LoVo (cell line): Measurements from ENCODE around the gene SIRT7.
A peak's percentile ranks its signal among the peaks of the same experiment; 100 is the strongest.
"Not testable (repeated sequence)": the region's sequence is repeated elsewhere in the genome, so short reads cannot be mapped to it uniquely, and the experiment has no call there.

Source experiments
- DNase-seq: peaks from one replicate; pipeline ENCODE4 v3.0.0-alpha.2; 2016; ENCODE audit warnings: low spot score

The SIRT7 gene

DNA sequence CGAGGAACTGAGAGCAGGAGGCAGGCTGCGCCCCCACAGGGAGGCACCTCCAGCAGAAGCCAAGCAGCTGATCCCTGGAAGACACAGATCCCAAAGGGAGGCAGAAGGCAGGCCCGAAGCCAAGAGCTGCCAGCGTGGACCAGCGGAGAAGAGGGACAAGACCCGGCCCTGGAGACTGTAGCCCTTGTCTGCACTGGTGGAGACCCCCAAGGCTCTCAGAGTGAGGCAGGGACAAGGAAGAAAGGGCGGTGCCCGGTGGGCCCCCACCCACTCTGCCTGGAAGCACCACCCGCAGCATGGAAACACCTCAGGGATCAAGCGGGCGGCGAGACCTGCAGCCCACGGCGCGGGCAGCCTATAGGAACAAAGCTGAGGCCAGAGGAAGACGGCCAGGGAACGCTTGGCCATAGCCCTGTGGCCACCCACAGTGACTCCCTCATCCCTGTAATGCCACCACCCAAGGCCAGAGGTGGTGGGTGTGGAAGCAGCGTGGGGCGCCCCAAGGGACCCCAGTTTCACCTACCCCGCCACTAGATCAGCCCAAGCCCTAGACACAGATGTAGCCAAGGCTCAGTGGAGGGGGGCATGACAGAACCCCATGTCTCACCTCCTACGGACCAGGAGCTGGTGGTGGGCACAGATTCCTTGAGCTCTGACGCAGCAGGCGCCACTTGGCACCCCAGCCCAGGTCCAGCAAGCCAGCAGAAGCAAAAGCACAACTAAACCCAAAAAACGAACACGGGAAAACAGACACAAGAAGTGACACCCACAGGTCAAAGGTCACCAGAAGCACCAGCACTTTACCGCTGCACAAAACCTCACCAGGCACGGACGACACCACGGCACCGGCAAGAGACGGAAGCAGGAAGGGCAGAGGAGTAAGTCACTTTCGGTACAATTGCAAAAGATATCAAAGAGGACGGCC lies 2.9 kb upstream of the SIRT7 start:
- DNase-seq, result no peak

DNA sequence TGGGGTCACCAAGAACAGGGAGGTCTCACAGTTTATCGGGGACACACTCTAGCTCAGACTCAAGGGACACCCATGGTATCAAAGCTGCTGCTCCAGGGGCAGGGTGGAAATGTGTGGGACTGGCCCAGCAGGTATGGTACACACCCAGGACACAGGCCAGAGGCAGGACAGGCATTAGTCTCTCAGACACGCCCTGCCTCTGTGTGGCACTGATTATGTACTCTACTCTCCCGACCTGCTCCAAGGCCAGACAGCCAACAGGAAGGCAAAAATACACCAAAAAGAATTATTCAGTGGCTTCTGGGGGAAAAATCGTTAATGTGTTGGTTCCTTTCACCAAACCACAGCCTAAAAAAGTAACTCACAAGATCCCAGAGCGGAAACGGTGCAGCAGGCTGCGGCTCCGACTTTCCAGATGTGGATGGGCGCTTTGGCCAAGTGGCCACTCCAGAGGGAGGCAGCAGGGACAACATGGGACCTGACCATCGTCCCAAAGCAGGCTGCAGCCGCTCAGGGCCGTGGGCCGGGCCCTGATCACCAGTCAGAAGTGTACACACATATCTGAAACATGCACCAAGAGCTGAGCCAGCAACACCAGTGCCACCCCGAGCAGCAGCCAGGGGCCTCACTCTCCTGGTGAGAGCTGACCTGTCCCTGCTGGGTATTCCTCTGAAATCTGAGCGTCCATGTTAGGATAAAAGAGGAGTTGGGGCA lies 1.0 kb upstream of the SIRT7 start:
- DNase-seq, result no peak

DNA sequence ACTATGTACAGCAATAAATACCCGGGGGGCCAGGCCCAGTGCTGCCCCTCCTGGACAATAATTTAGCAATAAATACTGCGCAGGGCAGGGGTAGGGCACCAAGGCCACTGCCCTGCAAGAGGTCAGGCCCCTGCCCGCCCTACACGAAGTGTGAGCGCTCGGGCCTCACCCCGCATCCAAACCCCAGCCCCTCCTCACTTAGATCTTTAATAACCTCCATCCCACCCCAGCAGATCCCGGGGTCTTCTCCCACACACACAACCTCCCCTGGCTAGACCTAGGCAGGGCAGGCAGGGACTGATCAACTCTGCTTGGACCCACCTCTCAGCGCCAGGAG lies 325 bp upstream of the SIRT7 start:
- DNase-seq, result not testable (repeated sequence)

DNA sequence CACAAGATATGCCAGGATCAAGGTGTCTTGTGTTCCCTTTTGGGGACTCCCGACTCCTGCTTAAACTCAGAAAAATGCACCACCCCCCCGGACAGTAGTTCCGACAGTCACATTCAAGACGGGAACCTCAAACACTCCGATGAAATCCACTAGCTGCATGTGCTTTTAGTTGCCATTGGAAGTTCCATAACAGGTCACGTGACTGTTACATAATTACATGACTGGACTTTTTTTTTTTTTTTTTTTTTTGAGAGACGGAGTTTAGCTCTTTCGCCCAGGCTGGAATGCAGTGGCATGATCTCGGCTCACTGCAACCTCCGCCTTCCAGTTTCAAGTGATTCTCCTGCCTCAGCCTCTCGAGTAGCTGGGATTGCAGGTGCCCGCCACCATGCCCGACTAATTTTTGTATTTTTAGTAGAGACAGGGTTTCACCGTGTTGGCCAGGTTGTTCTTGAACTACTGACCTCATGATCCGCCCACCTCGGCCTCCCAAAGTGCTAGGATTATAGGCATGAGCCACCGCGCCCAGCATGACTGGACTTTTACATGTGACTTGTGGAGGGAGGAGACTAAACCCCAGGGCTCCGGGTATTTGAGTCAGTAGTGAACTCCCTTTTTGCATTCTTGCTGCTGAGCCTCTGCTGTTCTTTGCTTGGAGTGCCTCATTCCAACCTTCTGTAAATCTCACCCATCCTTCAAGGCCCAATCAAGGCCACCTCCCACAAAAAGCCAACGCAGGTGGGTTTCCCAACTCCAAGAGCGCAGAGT lies 1.6 kb downstream of the SIRT7 start:
- DNase-seq, result peak; percentile 69

DNA sequence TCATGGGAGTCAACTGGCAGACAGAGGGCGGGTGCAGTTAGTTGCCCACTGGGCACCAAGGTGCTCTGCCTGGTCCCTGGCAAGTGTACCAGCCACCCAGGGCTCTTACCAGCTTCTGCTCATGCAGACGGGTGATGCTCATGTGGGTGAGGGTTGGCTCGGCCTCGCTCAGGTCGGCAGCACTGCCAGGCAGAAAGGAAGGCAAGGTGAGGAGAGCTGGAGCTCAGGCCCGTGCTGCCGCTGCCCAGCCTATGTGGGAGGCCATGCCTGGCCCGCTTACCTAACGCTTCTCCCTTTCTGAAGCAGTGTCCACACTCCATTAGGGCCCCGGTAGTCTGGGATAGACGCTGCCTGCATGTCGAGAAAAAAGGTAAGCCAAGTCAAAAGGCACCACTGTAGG lies 2.6 kb downstream of the SIRT7 start:
- DNase-seq, result no peak

DNA sequence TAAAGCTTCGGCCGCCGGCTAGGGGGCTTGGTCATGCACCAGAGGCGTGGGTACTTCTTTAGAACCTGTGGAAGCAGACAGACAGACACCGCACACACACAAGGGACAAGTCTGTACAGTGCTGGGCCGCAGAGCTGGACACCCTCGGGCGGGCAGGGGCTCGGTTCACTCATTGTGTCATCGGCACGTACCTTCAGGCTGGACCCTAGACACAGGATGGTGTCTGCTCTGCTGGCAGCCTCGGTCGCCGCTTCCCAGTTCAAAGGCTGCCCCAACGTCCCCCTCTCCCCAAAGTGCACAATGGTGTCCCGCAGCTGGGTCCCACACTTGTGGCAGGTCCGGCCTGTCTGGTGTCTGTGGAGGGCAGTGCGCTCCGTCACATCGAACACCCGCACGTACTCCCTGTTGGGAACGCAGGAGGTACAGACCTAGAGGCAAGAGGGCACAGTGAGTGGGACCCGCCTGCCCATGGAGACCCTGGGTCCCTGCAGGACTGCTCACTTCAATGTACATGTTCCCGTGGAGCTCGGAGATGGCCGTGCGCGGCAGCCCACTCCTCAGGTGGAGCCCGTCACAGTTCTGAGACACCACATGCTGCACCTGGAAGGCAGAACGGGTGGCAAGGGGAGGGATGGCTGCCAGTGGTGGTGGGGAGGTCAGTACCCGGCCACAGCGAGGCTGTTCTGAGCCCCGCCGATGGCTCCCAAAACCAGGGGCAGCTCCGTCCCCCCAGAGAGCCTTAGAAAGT lies 3.7 kb downstream of the SIRT7 start:
- no peak for DNase-seq

DNA sequence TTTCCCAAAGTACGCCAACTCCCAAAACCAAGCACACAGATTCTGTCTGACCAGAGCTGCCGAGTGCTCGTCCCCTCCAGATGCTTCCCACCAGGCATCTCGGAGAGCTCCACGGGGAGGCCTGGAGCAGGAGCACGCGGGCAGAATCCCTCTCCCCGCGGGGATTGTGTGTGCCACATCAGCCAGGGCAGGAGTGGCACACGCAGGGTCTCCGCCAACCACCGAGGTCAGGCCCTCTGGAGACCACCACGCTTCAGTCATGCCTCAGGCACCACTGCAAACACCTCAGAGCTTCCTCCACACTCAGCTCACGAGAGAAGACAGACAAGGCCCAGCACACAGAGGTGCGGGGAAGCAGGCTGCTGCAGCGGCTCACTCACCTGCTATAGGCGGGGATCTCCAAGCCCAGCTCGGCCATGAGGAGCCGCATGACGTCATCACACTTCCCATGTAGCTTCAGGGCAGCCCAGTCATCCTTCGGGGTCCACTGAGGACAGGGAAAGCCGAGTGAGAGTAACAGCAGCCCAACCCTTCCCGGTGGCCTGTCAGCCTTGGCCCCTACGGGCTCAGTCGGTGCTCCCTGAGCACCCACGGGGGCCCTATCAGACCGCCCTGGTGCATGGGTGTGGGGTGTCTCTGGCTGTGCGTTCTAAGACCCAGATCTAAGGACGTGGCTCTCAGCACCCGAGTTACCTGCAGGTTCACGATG lies 4.4 kb downstream of the SIRT7 start:
- DNase-seq, result no peak

DNA sequence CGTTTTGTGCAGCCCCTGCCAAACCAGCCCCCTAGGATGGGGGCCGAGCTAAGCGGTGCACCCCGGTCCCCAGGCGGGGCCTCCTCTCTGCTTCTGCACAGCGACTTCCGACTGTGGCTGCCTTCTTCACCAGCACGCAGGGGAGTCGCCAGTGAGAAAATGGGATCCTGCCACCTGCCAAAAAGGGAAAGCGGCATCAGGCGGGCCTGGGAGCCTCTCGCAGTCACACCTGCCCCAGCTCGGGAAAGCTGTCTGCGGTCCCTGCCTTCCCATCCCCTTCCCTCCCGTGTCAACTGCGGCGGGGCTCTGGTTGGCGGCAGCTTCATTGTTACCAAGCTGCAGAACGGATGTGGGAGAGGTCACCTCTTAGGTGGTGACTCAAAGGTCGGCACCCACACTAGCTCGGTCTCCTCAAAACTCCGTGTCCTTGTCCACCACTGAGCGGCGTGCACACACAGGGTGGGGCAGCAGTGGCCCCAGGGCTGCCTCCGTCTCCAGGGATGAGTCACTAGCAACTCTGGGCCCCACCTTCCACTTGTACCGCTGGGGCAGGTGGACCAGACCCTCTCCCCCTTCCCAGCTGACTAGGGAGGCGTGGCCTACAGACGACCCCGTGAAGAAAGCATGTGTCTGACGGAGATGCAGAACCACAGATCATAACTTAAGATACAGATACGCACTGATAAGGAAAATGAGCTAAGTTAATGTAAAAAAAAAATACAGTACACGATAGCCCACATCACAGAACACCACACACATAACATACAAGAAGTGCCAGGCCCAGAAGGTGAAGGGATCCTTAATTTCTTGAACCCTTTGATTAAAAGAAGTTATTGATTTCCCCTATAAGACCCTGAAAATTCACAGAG lies 5.3 kb downstream of the SIRT7 start:
- no peak for DNase-seq

DNA sequence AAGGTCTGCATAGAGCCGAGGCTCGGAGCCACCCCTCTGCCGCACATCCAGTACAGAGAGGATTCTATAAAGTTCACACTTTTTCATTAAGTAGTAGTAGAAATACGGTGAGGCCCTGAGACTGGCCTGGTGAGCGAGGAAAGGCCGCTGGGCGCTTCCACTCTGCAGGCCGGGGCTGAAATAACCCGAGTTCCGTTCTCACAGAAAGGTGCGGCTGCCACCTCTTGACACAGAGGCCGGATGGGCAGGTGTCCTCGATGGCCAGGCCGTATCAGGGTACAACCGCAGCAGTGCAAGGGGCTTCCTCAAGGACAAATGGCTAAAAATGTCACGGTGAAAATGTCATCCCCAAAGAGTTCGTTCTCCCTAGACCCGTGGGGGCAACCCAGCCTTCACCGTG lies 6.0 kb downstream of the SIRT7 start:
- no peak for DNase-seq

DNA sequence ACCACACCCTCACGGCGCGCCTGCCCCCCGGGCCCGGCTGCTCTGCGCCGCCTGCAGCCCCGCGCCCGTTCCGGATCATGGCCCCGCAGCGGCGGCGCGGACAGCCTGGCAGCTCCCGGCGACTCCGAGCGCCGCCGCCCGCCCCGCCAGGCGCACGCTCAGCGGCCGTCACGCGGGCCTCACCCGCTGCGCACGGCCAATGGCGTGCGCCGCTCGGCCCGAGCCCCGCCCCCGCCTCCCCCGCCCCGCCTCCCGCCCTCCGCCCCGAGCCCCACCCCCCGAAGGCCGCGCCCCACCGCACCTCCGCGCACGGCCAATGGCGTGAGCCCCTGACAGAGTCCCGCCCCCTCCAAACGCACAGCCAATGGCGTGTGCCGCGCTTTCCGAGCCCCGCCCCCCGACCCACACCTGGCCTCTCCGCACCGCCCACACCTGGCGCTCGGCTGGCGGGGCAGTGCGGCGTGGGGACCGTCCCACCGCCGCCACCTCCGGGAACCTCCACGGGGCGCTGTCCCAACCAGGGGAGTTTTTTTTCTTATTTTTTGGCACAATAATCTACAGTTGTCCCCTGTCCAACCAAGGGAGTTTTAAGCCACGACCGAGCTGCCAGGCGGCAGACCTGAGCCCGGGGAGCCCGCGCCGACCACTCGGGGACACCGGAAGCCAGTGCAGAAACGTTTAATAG lies 6.6 kb downstream of the SIRT7 start, which contains the start of gene PCYT2:
Gene PCYT2 (minus strand): TSS at position 123 of the 685 bp plus-strand sequence. CDS start 44 bp downstream, at position 79.
- DNase-seq, result peak; percentile 92

DNA sequence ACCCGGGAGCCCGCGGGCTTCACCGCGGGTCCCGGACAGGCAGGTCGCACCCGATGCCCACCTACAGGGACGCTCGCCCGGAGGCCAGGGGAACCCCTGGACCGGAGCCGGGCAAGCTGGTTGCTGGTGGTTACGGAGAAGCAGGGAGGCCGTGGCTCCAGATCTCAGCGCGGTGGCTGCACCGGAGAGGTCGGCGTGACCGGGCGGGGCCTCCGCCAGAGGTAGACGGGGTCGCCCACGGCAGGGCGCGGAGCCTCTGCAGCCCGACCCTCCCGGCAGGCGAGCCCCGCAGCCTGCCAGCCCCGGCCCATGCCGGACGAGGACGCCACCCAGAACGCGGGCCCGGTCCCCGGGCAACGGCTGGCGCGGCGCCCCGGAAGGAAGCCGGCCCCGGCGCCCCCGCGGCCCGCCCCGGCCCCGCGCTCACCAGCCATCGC lies 7.1 kb downstream of the SIRT7 start:
- no peak for DNase-seq

DNA sequence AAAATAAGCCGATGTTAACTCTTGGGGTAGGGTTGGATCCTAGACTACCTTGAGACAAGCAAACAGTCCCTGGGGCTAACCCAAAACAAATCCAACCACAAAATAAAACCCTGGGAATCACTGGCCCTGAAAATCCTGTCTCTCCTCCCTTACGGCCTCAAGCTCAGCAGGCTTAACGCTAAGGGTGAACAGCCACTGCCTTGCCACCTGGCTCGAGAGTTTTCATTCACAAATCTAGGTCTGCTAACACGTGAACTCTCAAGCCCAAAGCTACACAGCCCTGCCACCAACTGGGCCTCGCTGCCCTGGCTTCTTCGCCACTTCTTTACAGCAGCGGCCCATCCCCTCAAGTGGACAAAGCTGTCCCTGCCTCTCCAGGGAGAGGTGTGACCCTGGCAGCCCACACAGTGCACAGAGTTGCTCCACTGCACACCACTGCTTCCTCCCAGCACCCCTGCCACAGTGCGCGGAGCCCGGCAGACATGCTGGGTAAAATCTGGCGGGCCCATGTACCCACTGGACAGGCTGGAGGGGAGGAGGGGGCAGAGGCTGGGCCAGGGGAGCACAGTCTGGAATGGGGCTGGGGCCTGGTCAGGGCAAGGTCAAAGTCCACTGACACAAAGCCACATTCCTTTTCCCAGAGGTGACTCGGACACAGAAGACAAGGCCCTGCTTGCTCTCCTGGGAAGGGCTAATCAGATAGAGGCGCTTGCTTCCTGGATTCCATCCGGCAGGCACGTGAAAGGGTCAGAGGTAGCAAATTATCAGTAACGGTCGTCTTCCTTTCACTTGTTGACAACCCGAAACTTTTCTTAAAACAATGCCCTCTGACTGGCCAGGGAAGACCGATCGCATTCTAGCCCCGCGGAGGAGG lies 7.8 kb downstream of the SIRT7 start:
- DNase-seq, result no peak

DNA sequence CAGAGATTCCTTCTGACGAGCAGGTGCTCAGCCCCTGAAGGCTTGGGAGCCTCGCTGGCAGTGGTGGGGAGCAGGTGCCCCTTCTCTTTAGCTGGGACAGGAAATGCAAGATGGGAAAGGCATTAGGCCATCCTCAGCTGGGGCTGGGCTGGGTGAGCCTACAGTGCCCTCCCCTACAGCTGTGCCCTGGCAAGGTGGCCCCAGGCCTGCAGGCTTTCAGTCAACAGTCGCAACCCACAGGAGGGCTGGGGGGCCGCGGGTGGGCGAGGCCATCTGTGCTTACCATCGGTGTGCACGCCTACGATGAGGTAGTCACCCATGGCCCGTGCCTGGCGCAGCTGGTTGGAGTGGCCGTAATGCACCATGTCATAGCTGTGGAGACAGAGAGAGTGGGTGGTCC lies 8.7 kb downstream of the SIRT7 start:
- DNase-seq, result no peak

DNA sequence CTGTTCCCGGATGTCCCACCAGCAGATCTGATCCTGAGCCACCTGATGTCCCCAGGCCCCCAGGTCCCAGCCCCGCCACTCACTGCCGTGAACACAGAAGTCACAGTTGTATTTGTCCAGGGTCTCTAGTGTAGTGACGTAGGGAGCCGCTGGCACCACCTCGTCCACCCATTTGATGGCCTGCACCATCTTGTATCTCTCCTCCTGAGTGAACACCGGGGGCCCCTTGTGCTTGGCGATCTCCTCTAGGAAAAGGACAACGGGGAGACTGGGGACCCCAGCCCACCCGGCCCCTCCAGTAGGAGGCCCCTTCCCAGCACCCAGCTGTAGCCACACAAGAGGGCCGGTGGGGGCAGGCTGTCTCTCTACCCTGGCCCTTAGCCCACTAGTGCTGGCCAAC lies 9.2 kb downstream of the SIRT7 start:
- DNase-seq, result no peak

DNA sequence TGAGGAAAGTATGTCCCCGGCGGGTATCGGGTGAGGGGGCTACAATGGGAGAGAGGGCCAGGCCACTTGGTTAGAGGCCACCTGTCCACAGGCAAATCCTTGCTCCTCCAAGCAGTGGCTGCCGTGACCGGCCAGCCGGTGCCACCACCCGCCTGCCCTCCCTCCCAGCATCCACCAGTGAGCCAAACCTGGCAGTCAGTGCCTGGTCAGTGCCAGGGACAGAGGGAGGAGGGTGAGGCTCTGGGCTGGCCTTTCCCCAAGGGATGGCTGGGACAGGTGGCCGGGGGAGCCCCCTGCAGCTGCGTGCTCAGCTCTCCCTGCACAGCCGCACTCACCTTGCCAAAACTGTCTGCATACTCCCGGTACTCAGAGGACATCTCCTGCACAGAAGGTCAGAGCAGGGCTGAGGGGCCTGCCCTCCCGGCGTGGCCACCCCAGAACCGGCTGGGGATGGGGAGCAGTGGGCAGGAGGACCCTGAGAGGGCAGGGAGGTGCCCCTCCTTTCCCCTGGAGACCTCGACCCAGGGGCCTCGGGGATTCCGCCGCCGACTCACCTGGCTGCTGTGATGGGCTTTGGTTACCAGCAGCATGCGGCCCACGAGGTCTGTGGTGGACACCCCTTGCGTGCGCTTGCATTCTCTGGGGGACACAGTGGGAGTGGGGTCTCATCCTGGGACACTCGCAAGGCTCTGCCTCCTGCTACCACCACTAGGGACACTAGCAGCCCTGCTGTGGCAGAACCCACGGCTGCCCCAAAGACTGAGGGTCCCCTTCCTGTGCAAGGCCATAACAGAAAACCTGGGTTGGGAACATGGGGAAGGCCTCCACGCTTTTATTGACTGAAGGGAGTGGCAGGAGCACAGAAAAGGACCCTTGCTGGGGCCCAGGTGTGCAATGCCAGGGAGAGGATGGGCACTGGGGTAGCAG lies 10.5 kb downstream of the SIRT7 start:
- DNase-seq, result no peak

DNA sequence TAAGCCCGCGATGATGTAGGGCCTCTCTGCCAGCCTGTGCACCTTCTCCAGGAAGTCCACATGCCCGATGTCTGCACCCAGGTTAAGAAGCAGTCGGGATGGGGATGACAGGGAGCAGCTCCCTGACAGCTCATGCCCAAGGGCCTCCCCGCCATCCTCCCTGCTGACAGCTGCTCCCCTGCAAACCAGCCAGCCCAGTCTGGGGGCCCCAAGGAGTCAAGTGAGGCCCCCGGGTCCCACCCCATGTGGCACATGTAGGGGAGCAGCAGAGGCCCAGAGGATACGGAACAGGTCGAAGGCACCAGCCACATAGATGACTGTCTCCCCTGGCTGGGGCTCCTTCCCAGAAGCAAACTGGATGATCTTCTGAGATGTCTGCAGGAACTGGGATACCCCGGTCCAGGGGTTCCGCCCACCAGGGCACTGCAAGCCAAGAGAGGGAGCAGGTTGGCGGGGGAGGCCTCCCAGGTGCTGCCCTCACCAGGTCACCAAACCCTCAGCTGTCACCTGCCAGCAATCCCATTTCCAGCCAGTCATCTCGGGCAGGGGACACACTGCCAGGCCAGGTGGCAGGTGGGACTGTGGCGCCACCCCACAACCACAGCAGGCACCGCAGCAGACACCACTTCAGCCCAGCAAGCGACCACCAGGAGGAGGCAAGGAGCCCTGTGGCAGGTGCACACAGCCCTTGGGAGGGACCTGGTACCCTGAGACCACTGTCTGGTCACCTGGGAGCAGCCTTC lies 11.3 kb downstream of the SIRT7 start:
- DNase-seq, result no peak

DNA sequence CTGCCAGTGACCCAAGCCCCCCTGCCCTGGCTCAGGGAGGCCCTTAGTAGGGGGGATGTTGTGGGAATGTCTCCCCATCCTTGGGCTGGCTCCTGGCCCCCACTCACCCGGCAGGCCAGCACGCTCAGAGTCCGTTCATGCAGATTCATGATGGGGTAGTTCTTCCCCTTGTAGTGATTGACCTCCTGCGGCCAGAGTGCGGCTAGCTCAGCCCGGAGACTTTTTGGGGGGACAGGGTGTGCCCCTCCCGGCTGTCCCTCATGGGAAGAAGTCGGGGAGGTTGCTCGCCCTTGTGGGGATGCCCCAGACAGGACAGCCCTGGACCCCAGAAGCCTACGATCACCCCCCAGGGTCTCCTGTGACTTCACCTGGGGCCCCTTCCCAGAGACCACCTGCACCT lies 12.0 kb downstream of the SIRT7 start:
- no peak for DNase-seq
